Uterus (tissue), 2 donors: ENCODE data around the gene TSPAN9.

ENCODE experiments used
- POLR2A ChIP-seq, 2 donors: fragments of 450-650 bp; IDR thresholded peaks; one replicate each; pipeline ENCODE4 v1.6.1; 2016; ENCODE audit warnings: antibody characterized with exemption in 2 of 2, mild to moderate bottlenecking in 1 of 2, moderate library complexity in 1 of 2
- TF ChIP-seq, protein P1 (sequence below), 4 experiments: fragments of 200-600 bp in 2 of 4; fragments of 450-650 bp in 2 of 4; sonication (generic) in 2 of 4; IDR thresholded peaks; one replicate each; pipeline ENCODE4 v1.5.1; 2016 to 2019; ENCODE audit warnings: antibody characterized with exemption in 4 of 4, mild to moderate bottlenecking in 2 of 4, moderate library complexity in 1 of 4

DNA sequence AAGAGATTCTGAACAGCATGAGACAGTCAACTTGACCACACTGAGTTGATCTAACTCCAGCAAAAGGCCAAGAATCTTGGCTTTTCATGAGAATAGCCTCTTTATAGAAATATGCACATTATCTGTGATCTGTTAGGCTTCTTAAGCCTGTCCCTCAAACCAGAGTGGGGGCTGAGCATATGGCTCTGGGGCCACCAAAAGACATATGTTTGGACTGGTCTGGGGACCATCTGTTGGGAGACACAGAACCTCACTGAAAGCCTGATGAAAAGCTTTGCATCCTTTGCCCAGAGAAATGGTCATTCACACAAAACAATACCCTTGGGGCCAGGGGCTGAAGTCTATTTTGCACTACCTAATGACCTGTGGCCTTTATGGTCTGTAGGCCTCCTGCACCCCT is 248.6 kb downstream of the TSPAN9 start:
- TF ChIP-seq, protein P1, sequence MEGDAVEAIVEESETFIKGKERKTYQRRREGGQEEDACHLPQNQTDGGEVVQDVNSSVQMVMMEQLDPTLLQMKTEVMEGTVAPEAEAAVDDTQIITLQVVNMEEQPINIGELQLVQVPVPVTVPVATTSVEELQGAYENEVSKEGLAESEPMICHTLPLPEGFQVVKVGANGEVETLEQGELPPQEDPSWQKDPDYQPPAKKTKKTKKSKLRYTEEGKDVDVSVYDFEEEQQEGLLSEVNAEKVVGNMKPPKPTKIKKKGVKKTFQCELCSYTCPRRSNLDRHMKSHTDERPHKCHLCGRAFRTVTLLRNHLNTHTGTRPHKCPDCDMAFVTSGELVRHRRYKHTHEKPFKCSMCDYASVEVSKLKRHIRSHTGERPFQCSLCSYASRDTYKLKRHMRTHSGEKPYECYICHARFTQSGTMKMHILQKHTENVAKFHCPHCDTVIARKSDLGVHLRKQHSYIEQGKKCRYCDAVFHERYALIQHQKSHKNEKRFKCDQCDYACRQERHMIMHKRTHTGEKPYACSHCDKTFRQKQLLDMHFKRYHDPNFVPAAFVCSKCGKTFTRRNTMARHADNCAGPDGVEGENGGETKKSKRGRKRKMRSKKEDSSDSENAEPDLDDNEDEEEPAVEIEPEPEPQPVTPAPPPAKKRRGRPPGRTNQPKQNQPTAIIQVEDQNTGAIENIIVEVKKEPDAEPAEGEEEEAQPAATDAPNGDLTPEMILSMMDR (IDR thresholded peaks at IDR 0.05), result no peak
- TF ChIP-seq POLR2A (IDR thresholded peaks at IDR 0.05), result no peak
